Mesodermal cell (in vitro differentiated cells): ENCODE measurements around the gene TMEM53.

Source experiments
- H3K27ac ChIP-seq: 2 replicates; pipeline ENCODE4 v1.7.0; 2013; ENCODE audit warnings: mild to moderate bottlenecking, low read depth, low read length, moderate library complexity; ENCODE audit not compliant: severe bottlenecking
- H3K36me3 ChIP-seq: 2 replicates; pipeline ENCODE4 v1.7.1; 2013; ENCODE audit warnings: mild to moderate bottlenecking, low read length, moderate library complexity; ENCODE audit not compliant: control insufficient read depth, insufficient read depth
- H3K4me1 ChIP-seq: one replicate; pipeline ENCODE4 v1.7.1; 2013; ENCODE audit warnings: mild to moderate bottlenecking, low read length; ENCODE audit not compliant: insufficient read depth, control insufficient read depth, poor library complexity, severe bottlenecking
- H3K4me3 ChIP-seq: 2 replicates; pipeline ENCODE4 v1.7.0; 2013; ENCODE audit warnings: low read length, control low read depth, mild to moderate bottlenecking; ENCODE audit not compliant: insufficient read depth, poor library complexity, severe bottlenecking; ENCODE audit errors: extremely low read depth
- H3K9me3 ChIP-seq: 2 replicates; pipeline ENCODE4 v1.7.1; 2013; ENCODE audit warnings: mild to moderate bottlenecking, low read length, moderate library complexity; ENCODE audit not compliant: control insufficient read depth
- WGBS, 2 experiments: methylation state at CpG; one replicate each; pipeline ENCODE4 v1.1.5; 2013; ENCODE audit warnings: missing lambda C conversion rate in 2 of 2; ENCODE audit not compliant: insufficient coverage in 2 of 2; 5-methylcytosine and 5-hydroxymethylcytosine counted together

The TMEM53 gene

DNA sequence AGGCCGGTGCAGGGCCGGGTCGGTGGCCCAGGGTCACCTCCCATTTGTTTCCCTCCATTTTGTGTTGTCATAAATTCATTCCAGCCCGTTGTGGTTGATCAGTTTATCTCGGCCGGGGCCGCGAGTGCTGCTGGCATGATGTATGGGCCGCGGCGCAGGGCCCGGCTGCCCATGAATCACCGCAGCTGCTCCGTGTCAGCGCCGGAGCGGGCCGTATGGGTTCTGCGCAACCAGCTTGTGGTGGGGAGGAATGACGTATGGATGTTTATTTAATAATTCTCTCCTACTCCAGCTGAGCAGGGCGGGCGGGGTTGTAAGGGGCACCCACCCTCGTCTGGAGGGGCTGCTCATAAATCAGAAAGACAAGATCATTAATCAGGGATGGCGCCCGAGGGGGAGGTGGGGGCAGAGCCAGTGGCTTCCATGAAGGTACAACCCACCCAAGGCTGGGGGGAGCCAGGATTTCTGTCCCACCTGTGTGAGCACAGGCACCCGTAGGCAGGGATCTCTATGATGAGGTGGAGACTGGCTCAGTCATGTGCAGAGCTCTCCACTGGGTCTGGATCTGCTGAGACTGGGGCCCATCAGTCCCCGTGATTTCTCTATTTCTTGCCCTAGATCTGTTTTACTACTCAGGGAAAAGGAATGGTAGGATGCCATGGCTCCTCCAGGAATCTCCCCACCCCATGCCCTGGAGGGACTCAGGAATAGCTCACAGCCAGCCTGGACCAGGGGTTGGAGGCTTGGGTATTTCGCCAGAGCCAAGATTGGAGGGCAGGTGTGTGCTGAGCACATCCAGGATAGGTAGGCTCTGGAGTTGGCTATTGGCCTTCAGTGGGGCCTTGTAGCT lies 27.8 kb downstream of the TMEM53 start:
- H3K36me3 ChIP-seq = peaks cover 85% of the 10 kb centered on the region
- no peak overlapping the region for H3K27ac ChIP-seq
- no peaks in the 10 kb centered on the region for H3K9me3 ChIP-seq
- H3K4me1 ChIP-seq = no peaks in the 10 kb centered on the region
- H3K4me3 ChIP-seq = no peak overlapping the region
- WGBS, 2 experiments = 92 to 95% methylated on average over 12 to 22 of the region's 28 CpGs

DNA sequence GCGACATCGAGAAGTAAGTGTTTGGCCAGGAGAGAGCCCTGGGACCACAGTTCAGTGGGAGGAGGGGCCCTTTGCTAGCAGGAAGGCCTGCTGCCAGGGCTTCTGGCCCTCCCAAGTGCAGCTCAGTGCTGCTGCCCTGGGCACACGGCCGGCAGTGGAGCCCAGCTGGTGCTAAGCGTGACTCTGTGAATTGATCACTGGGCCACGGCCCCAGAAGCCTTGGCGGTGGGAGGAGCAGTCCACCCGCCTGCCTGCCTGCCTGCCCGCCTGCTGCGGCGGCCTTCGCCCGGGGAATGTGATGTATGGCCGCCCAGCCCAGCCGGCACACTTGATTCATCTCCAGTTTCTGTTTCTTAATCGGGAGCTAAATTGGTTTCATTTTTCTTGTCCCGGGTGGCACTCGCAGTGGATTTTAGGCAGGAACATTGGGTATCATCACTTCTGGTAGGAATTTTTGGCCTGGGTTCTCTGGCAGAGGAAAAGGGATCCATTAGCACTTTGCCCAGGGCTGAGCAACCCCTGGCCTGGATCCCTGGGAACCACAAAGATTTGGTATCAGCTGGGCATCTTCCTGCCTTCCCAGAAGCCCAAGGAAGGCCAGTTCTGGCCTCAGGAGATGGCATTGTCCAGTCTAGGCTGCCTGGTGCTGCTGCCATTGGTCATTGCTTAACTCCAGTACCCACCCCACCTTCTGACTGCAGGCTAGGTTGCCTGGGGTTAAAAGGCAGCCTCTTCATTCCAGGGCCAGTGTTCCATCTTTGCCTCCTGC lies 28.6 kb downstream of the TMEM53 start:
- Histone ChIP-seq H3K4me3 (no peak overlapping the region), H3K27ac (no peak overlapping the region), H3K9me3 (no peaks in the 10 kb centered on the region), H3K36me3 (peaks cover 85% of the 10 kb centered on the region), H3K4me1 (no peaks in the 10 kb centered on the region)
- WGBS, 2 experiments = 92% methylated on average over 12 to 18 of the region's 18 CpGs

DNA sequence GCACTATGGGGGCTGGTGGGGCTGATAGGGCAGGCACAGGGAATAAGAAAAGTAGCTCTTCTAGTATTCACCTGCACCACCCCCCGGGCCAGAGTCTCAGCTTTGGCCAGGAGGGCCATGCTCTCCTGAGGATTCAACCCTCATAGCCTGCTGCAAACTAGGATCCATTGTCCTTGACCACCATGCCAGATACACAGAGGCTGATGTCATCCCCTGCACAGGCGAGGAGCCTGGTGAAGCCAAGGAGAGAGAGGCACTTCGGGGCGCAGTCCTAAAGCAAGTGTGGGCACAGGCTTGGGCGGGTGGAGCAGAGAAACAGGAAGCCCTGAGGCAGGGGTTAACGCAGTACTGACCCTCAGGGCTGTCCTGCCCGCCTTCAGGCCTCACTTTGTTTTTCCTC lies 29.5 kb downstream of the TMEM53 start:
- Histone ChIP-seq H3K4me1 (no peaks in the 10 kb centered on the region), H3K9me3 (no peaks in the 10 kb centered on the region), H3K4me3 (no peak overlapping the region), H3K36me3 (peaks cover 86% of the 10 kb centered on the region), H3K27ac (no peak overlapping the region)
- 100% methylated on average over 5 to 7 of the region's 7 CpGs for WGBS, 2 experiments

GRCh38 chr1:44643721-44644334 lies 30.5 kb downstream of the TMEM53 start:
- Histone ChIP-seq H3K4me1 (no peaks in the 10 kb centered on the region), H3K4me3 (no peak overlapping the region), H3K27ac (no peak overlapping the region), H3K36me3 (peaks cover 87% of the 10 kb centered on the region), H3K9me3 (no peaks in the 10 kb centered on the region)
- 96 to 97% methylated on average over 5 to 8 of the region's 9 CpGs for WGBS, 2 experiments

DNA sequence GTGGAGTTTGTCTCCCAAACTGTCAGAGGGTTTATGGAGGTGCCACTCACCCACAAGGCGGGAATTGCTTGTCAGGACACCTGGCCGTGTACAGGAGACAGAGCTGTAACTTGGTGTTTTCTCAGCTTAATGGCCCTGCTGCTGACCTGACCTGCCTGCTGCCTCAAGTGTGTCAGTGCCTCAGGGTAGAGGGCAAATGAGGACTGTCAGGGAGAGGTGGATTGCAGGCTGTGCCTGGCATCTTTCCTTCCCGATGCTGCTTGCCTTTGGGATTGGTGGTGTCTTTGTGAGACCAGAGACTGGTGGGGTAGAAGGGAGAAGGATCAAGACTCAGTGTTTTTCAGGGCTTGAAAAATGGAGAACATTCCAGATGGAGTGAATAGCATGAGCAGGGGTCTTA lies 31.4 kb downstream of the TMEM53 start:
- no peak overlapping the region for H3K4me3 ChIP-seq
- peaks cover 88% of the 10 kb centered on the region for H3K36me3 ChIP-seq
- no peak overlapping the region for H3K27ac ChIP-seq
- no peaks in the 10 kb centered on the region for H3K4me1 ChIP-seq
- WGBS, 2 experiments = 90% methylated on average over 3 of the region's 3 CpGs
- no peaks in the 10 kb centered on the region for H3K9me3 ChIP-seq

GRCh38 chr1:44642255-44642654 lies 32.0 kb downstream of the TMEM53 start:
- Histone ChIP-seq H3K27ac (no peak overlapping the region), H3K4me3 (no peak overlapping the region), H3K36me3 (peaks cover 88% of the 10 kb centered on the region), H3K4me1 (no peaks in the 10 kb centered on the region), H3K9me3 (no peaks in the 10 kb centered on the region)
- 94 to 100% methylated on average over 2 of the region's 2 CpGs for WGBS, 2 experiments

GRCh38 chr1:44641126-44642102 lies 32.9 kb downstream of the TMEM53 start:
- 93 to 94% methylated on average over 11 to 12 of the region's 12 CpGs for WGBS, 2 experiments
- H3K9me3 ChIP-seq = no peaks in the 10 kb centered on the region
- peaks cover 88% of the 10 kb centered on the region for H3K36me3 ChIP-seq
- H3K4me1 ChIP-seq = no peaks in the 10 kb centered on the region
- no peak overlapping the region for H3K27ac ChIP-seq
- no peak overlapping the region for H3K4me3 ChIP-seq

- H3K9me3 ChIP-seq = no peaks in the 10 kb centered on the region
- WGBS, 2 experiments = 92 to 96% methylated on average over 23 of the region's 24 CpGs
- no peaks in the 10 kb centered on the region for H3K4me1 ChIP-seq
- H3K27ac ChIP-seq = no peak overlapping the region
- peaks cover 88% of the 10 kb centered on the region for H3K36me3 ChIP-seq
- H3K4me3 ChIP-seq = no peak overlapping the region
Measured at GRCh38 chr1:44640200-44640853, 34.0 kb downstream of the TMEM53 start.

DNA sequence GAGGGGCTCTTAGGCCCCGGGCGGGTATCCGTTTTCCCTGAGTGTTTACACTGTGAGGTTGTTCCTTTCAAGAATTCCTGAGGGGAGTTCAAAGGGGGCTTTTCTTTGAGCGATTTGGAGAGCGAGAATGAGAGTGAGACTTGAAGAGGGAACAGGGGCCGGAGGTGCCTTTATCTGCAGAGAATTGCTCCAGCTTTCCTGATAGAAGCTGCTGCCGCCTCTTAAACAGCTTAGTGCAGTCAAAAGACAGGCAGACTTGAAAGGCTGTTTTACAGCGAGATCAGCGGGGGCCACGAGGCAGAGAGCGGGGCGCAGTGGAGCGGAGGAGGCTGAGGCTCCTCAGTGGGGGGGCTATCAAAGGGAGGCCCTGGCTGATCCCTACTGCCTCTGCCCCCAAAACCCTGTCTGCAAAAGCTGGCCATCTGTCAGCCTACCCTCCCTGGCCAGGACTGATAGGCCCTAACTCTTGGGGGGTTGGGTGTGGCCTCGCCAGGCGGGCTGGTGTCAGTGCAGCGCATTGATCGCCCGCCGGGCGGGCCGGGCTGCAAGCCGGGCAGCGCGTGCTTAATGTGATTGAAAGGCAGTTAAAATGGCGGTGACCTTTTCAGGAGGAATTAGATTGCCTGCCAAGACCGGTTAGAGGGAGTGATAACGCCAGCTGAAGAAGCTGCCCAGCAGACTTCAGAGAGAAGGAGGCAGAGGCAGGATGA lies 36.4 kb downstream of the TMEM53 start:
- WGBS, 2 experiments = 97% methylated on average over 24 to 27 of the region's 27 CpGs
- H3K9me3 ChIP-seq = no peaks in the 10 kb centered on the region
- peaks cover 86% of the 10 kb centered on the region for H3K36me3 ChIP-seq
- no peak overlapping the region for H3K4me3 ChIP-seq
- H3K4me1 ChIP-seq = peaks cover 1% of the 10 kb centered on the region
- H3K27ac ChIP-seq = no peak overlapping the region
